ENCODE measurements around the gene KIAA1671.

Gene KIAA1671

GRCh38 chr22:24950272-24950902, 2.1 kb upstream of the KIAA1671 start:
- CTCF ChIA-PET: interaction anchor here (0.6 to 2.0 kb wide), 2 partner anchors 41 to 99 kb away, joined by 3 to 7 read pairs; no protein-coding TSS in a partner anchor
- TF ChIP-seq, protein P1, sequence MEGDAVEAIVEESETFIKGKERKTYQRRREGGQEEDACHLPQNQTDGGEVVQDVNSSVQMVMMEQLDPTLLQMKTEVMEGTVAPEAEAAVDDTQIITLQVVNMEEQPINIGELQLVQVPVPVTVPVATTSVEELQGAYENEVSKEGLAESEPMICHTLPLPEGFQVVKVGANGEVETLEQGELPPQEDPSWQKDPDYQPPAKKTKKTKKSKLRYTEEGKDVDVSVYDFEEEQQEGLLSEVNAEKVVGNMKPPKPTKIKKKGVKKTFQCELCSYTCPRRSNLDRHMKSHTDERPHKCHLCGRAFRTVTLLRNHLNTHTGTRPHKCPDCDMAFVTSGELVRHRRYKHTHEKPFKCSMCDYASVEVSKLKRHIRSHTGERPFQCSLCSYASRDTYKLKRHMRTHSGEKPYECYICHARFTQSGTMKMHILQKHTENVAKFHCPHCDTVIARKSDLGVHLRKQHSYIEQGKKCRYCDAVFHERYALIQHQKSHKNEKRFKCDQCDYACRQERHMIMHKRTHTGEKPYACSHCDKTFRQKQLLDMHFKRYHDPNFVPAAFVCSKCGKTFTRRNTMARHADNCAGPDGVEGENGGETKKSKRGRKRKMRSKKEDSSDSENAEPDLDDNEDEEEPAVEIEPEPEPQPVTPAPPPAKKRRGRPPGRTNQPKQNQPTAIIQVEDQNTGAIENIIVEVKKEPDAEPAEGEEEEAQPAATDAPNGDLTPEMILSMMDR (conservative IDR thresholded peaks at IDR 0.05; ENCODE audit: low read depth): no peak
- peak overlapping the region; percentile 59 for H3K27ac ChIP-seq
- DNase-seq (ENCODE audit: low spot score): no peak
- POLR2A ChIA-PET (ENCODE audit: low non-redundant PET): no interaction called here

GRCh38 chr22:24952837-24953383, 394 bp downstream of the KIAA1671 start:
- ChIA-PET CTCF (interaction anchor here (0.6 to 1.1 kb wide), 6 partner anchors 14 to 1317 kb away, joined by 3 to 7 read pairs (median 3); no protein-coding TSS in a partner anchor), POLR2A (ENCODE audit: low non-redundant PET) (no interaction called here)
- peak; percentile 73 for DNase-seq (ENCODE audit: low spot score)
- peak overlapping the region; percentile 97 for H3K27ac ChIP-seq
- TF ChIP-seq, protein P1 (conservative IDR thresholded peaks at IDR 0.05; ENCODE audit: low read depth): no peak

DNA sequence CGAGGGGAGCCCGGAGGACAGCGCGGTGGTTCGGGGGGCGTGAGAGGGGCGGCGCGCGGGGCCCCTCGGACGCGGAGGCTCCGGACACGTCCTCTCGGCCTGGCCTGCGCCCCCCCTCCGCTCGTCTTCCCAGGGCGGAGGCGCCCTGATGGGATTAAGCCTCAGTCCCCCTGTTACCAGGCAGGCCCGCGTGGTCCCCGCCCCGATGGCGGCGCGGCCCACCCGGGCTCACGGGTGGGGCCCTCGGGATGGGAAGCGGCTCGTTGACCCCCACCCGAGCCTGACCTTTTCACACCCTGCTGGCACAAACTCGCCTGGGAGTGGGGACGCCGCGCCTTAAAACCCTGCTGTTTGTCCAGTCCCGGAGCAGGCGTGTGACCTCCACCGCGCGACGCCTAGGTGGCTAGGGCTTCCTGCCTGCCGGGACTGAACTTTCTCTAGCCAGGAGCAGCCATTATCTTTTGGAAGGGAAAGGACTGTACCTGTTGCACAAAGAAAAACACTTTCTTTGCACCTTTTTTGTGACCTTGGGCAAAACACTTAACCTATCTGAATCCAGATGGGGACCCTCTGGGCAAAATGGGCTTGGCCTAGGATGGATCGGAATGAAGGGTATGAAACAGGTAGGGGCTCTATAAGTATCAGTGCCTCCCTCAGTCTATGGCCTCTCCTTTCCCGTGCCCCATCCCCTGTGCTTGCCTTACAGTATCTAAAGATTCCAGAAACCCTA, 1.0 kb downstream of the KIAA1671 start:
- ChIA-PET CTCF (interaction anchor here (0.5 to 1.1 kb wide), 6 partner anchors 15 to 1316 kb away, joined by 3 to 7 read pairs (median 3); no protein-coding TSS in a partner anchor), POLR2A (ENCODE audit: low non-redundant PET) (no interaction called here)
- H3K27ac ChIP-seq: peak overlapping the region; percentile 97

GRCh38 chr22:24954114-24954463, 1.6 kb downstream of the KIAA1671 start:
- DNase-seq (ENCODE audit: low spot score): no peak
- peak overlapping the region; percentile 97 for H3K27ac ChIP-seq
- TF ChIP-seq, protein P1 (conservative IDR thresholded peaks at IDR 0.05; ENCODE audit: low read depth): no peak
- ChIA-PET POLR2A (ENCODE audit: low non-redundant PET) (no interaction called here), CTCF (interaction anchor here (0.5 to 1.0 kb wide), 3 partner anchors 15 to 207 kb away, joined by 3 read pairs; no protein-coding TSS in a partner anchor)

More for the DNA sequence above, 1.0 kb downstream of the KIAA1671 start:
- no peak for DNase-seq (ENCODE audit: low spot score)
- TF ChIP-seq, protein P1 (conservative IDR thresholded peaks at IDR 0.05; ENCODE audit: low read depth): no peak

DNA sequence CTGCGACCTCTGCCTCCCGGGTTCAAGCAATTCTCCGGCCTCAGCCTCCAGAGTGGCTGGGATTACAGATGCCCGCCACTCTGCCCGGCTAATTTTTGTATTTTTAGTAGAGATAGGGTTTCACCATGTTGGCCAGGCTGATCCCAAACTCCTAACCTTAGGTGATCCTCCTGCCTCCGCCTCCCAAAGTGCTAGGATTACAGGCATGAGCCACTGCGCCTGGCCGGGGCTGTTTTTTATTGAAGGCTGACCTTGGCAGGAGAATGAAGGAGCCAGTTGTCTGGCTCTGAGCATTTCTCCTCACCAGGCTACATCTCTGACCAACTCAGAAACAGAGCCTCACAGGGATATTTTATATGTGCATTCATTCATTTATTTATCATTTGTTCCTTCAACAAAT, 2.3 kb downstream of the KIAA1671 start:
- H3K27ac ChIP-seq: peak overlapping the region; percentile 97
- CTCF ChIA-PET: no interaction called here
- POLR2A ChIA-PET (ENCODE audit: low non-redundant PET): no interaction called here
- TF ChIP-seq, protein P1 (conservative IDR thresholded peaks at IDR 0.05; ENCODE audit: low read depth): no peak
- no peak for DNase-seq (ENCODE audit: low spot score)

GRCh38 chr22:24957043-24957442, 4.5 kb downstream of the KIAA1671 start:
- POLR2A ChIA-PET (ENCODE audit: low non-redundant PET): interaction anchor here (0.7 kb wide), 1 partner anchor 20 kb away, joined by 10 read pairs; no protein-coding TSS in a partner anchor
- TF ChIP-seq, protein P1 (conservative IDR thresholded peaks at IDR 0.05; ENCODE audit: low read depth): no peak
- CTCF ChIA-PET: no interaction called here
- no peak for DNase-seq (ENCODE audit: low spot score)
- H3K27ac ChIP-seq: peak overlapping the region; percentile 97
